AG04450 (cell line): ENCODE data around the gene ZBTB12. TPM values are rescaled to one million over a fixed set of nuclear protein-coding genes. Genes with fewer than 3 reads are reported as not detected.
"Not testable (repeated sequence)": the region's sequence is repeated elsewhere in the genome, so short reads cannot be mapped to it uniquely, and the experiment has no call there.

ENCODE experiments used
- CTCF ChIA-PET: fragments of 300-600, 350-600 bp; formaldehyde crosslinking; extraction: SDS; loops from one replicate; lab custom pipeline; 2022; ENCODE audit warnings: antibody characterized with exemption, inconsistent platforms; lab: Charles Lee
- POLR2A ChIA-PET: fragments of 350-600 bp; formaldehyde crosslinking; extraction: SDS; loops from one replicate; lab custom pipeline; 2021; ENCODE audit warnings: antibody characterized with exemption, inconsistent platforms; lab: Yijun Ruan, JAX
- DNase-seq: peaks from one replicate; pipeline ENCODE4 v3.0.0-alpha.2; 2011; ENCODE audit warnings: low read depth, low spot score
- H3K27ac ChIP-seq: one replicate; pipeline ENCODE4 v1.5.1; 2012; ENCODE audit warnings: low read depth, low read length, control low read depth
- H3K27me3 ChIP-seq: one replicate; pipeline ENCODE4 v1.6.0; 2012; ENCODE audit warnings: low read length; ENCODE audit not compliant: control insufficient read depth, insufficient read depth
- H3K4me3 ChIP-seq: 2 replicates; pipeline ENCODE4 v1.5.1; 2011; ENCODE audit warnings: mild to moderate bottlenecking, low read depth, low read length, control low read depth
- H3K9me3 ChIP-seq: 2 replicates; pipeline ENCODE4 v1.5.1; 2012; ENCODE audit warnings: low read length; ENCODE audit not compliant: control insufficient read depth, insufficient read depth
- CTCF ChIP-seq: IDR thresholded peaks from 2 replicates; pipeline ENCODE4 v1.5.1; 2011; ENCODE audit warnings: low read depth, low read length, control low read depth, inconsistent platforms
- polyA plus RNA-seq: library from polyadenylated mRNA; depleted of rRNA; stranded (reverse); fragments of >200 nt; gene quantifications from 2 replicates; pipeline ENCODE4 v1.2.3, GENCODE V29; 2011

The ZBTB12 gene
- polyA plus RNA-seq, 1 experiment: 2.4 TPM

GRCh38 chr6:31933537-31933936, 31.7 kb upstream of the ZBTB12 start:
- POLR2A ChIA-PET: no interaction called here
- TF ChIP-seq CTCF: no peak
- Histone ChIP-seq H3K9me3 (no peaks in the 10 kb centered on the region), H3K4me3 (no peak overlapping the region), H3K27me3 (no peaks in the 10 kb centered on the region), H3K27ac (no peak overlapping the region)
- CTCF ChIA-PET: no interaction called here
- no peak for DNase-seq

- H3K9me3 ChIP-seq, POLR2A ChIA-PET, CTCF ChIA-PET, H3K4me3 ChIP-seq, H3K27ac ChIP-seq, DNase-seq, H3K27me3 ChIP-seq: not testable (repeated sequence)
Measured at GRCh38 chr6:31932137-31932536, 30.3 kb upstream of the ZBTB12 start.

- ChIA-PET POLR2A (no interaction called here), CTCF (interaction anchor here (1.1 to 1.3 kb wide), 2 partner anchors 8 to 21 kb away, joined by 4 to 7 read pairs; no protein-coding TSS in a partner anchor)
- no peaks in the 10 kb centered on the region; the same call in 1 of the 2 replicates for H3K9me3 ChIP-seq
- TF ChIP-seq CTCF: no peak
- DNase-seq: no peak
- no peak overlapping the region for H3K4me3 ChIP-seq
- H3K27me3 ChIP-seq: peaks cover 1% of the 10 kb centered on the region
- H3K27ac ChIP-seq: no peak overlapping the region
Measured at GRCh38 chr6:31930962-31931361, 29.1 kb upstream of the ZBTB12 start.

- H3K9me3 ChIP-seq: no peaks in the 10 kb centered on the region; the same call in 1 of the 2 replicates
- peaks cover 3% of the 10 kb centered on the region for H3K27me3 ChIP-seq
- CTCF ChIA-PET: no interaction called here
- POLR2A ChIA-PET: no interaction called here
- no peak for TF ChIP-seq CTCF
- DNase-seq: no peak
- no peak overlapping the region for H3K4me3 ChIP-seq
- no peak overlapping the region for H3K27ac ChIP-seq
Measured at GRCh38 chr6:31928672-31928939, 26.7 kb upstream of the ZBTB12 start.

GRCh38 chr6:31927863-31928671, 26.2 kb upstream of the ZBTB12 start:
- no peaks in the 10 kb centered on the region; the same call in 1 of the 2 replicates for H3K9me3 ChIP-seq
- no peak for TF ChIP-seq CTCF
- no peak overlapping the region for H3K27ac ChIP-seq
- ChIA-PET CTCF (no interaction called here), POLR2A (no interaction called here)
- DNase-seq: no peak
- H3K4me3 ChIP-seq: no peak overlapping the region
- H3K27me3 ChIP-seq: peaks cover 3% of the 10 kb centered on the region
